GM20000 (cell line): ENCODE results near the gene TMPRSS4.
"Not testable (repeated sequence)": the region's sequence is repeated elsewhere in the genome, so short reads cannot be mapped to it uniquely, and the experiment has no call there.

Experiments
- DNase-seq: peaks from one replicate; pipeline ENCODE4 v3.0.0; 2012; ENCODE audit warnings: low spot score
- CTCF ChIP-seq: IDR thresholded peaks from 2 replicates; pipeline ENCODE4 v1.5.1; 2012; ENCODE audit warnings: mild to moderate bottlenecking, control low read depth; ENCODE audit errors: extremely low read depth, missing control alignments

TMPRSS4 gene

GRCh38 chr11:118061586-118062125, 15.2 kb upstream of the TMPRSS4 start:
- no peak for TF ChIP-seq CTCF
- DNase-seq, result no peak

- DNase-seq, result not testable (repeated sequence)
These were observed 14.7 kb upstream of the TMPRSS4 start for GRCh38 chr11:118062181-118062580.

GRCh38 chr11:118062631-118063030, 14.2 kb upstream of the TMPRSS4 start:
- not testable (repeated sequence) for DNase-seq

GRCh38 chr11:118064956-118065355, 11.9 kb upstream of the TMPRSS4 start:
- DNase-seq, result no peak
- TF ChIP-seq CTCF, result no peak

- no peak for DNase-seq
- TF ChIP-seq CTCF, result no peak
These were observed 11.5 kb upstream of the TMPRSS4 start for GRCh38 chr11:118065384-118065783.

- no peak for TF ChIP-seq CTCF
- DNase-seq, result no peak
These were observed 9.9 kb upstream of the TMPRSS4 start for GRCh38 chr11:118067006-118067405.

- TF ChIP-seq CTCF, result no peak
- DNase-seq, result no peak
These were observed 8.5 kb upstream of the TMPRSS4 start for GRCh38 chr11:118068206-118068944.

- no peak for DNase-seq
- no peak for TF ChIP-seq CTCF
These were observed 7.8 kb upstream of the TMPRSS4 start for GRCh38 chr11:118068945-118069612.
